Neuronal stem cell (in vitro differentiated cells): ENCODE data around the gene E4F1.
"Not testable (repeated sequence)": the region's sequence is repeated elsewhere in the genome, so short reads cannot be mapped to it uniquely, and the experiment has no call there.

Experiments
- DNase-seq: peaks from one replicate; pipeline ENCODE4 v3.0.0-alpha.2; 2013; ENCODE audit warnings: low spot score
- H2AFZ ChIP-seq: one replicate; pipeline ENCODE4 v1.6.1; 2013; ENCODE audit warnings: mild to moderate bottlenecking, low read length, inconsistent platforms
- H2AK5ac ChIP-seq: 2 replicates; pipeline ENCODE4 v1.6.1; 2013; ENCODE audit warnings: low read depth, mild to moderate bottlenecking, inconsistent platforms, low read length, moderate library complexity, mixed read lengths
- H2BK120ac ChIP-seq: 2 replicates; pipeline ENCODE4 v1.6.1; 2013; ENCODE audit warnings: low read depth, mild to moderate bottlenecking, inconsistent platforms, low read length, moderate library complexity, mixed read lengths
- H2BK12ac ChIP-seq: one replicate; pipeline ENCODE4 v1.6.1; 2013; ENCODE audit warnings: low read length, inconsistent platforms
- H2BK15ac ChIP-seq: 2 replicates; pipeline ENCODE4 v1.6.1; 2013; ENCODE audit warnings: mild to moderate bottlenecking, low read length, inconsistent platforms, mixed read lengths
- H2BK5ac ChIP-seq: one replicate; pipeline ENCODE4 v1.6.1; 2013; ENCODE audit warnings: inconsistent platforms, mild to moderate bottlenecking, low read length, moderate library complexity
- H3K14ac ChIP-seq: one replicate; pipeline ENCODE4 v1.6.1; 2013; ENCODE audit warnings: low read length, inconsistent platforms
- H3K18ac ChIP-seq: 2 replicates; pipeline ENCODE4 v1.6.1; 2013; ENCODE audit warnings: low read length, inconsistent platforms
- H3K23ac ChIP-seq: 2 replicates; pipeline ENCODE4 v1.6.1; 2013; ENCODE audit warnings: low read depth, mild to moderate bottlenecking, mixed read lengths, low read length, inconsistent platforms; ENCODE audit not compliant: poor library complexity
- H3K27ac ChIP-seq: replicated peaks from 3 replicates; pipeline ENCODE4 v1.5.1; 2013; ENCODE audit warnings: low read length, inconsistent platforms
- H3K27me3 ChIP-seq, 3 experiments: 2 replicates each; pipeline ENCODE4 v1.6.1; 2013; ENCODE audit warnings: low read length in 3 of 3, mild to moderate bottlenecking in 2 of 3, inconsistent platforms in 1 of 3, low read depth in 1 of 3, mixed read lengths in 1 of 3, moderate library complexity in 1 of 3; ENCODE audit not compliant: control insufficient read depth in 3 of 3, insufficient read depth in 3 of 3
- H3K36me3 ChIP-seq, 2 donors: replicated peaks in 1 of 2; 2 replicates each; pipeline ENCODE4 v1.6.1; 2013; ENCODE audit warnings: low read length in 2 of 2; ENCODE audit not compliant: control insufficient read depth in 2 of 2, insufficient read depth in 2 of 2
- H3K4ac ChIP-seq: 2 replicates; pipeline ENCODE4 v1.6.1; 2013; ENCODE audit warnings: inconsistent platforms, mild to moderate bottlenecking, low read length, moderate library complexity
- H3K4me1 ChIP-seq, 2 donors: 1 replicate in 1 of 2; 2 replicates in 1 of 2; pipeline ENCODE4 v1.6.1; 2013; ENCODE audit warnings: low read length in 2 of 2, low read depth in 1 of 2; ENCODE audit not compliant: control insufficient read depth in 2 of 2, insufficient read depth in 1 of 2
- H3K4me2 ChIP-seq: one replicate; pipeline ENCODE4 v1.6.1; 2013; ENCODE audit warnings: mild to moderate bottlenecking, low read length, inconsistent platforms; ENCODE audit not compliant: insufficient read depth, poor library complexity, severe bottlenecking
- H3K4me3 ChIP-seq, 2 donors: 2 replicates each; pipeline ENCODE4 v1.5.1; 2013; ENCODE audit warnings: low read length in 2 of 2, mild to moderate bottlenecking in 2 of 2, inconsistent platforms in 1 of 2, moderate library complexity in 1 of 2
- H3K79me1 ChIP-seq: one replicate; pipeline ENCODE4 v1.6.1; 2013; ENCODE audit warnings: low read depth, mild to moderate bottlenecking, inconsistent platforms, low read length, moderate library complexity
- H3K9ac ChIP-seq: one replicate; pipeline ENCODE4 v1.6.1; 2013; ENCODE audit warnings: mild to moderate bottlenecking, low read depth, low read length, inconsistent platforms; ENCODE audit not compliant: poor library complexity
- H3K9me3 ChIP-seq, 2 donors: replicated peaks in 1 of 2; 2 replicates each; pipeline versions ENCODE3 to v1.6.1; 2013; ENCODE audit warnings: low read length in 2 of 2, mild to moderate bottlenecking in 2 of 2, inconsistent platforms in 1 of 2, low read depth in 1 of 2, mixed read lengths in 1 of 2, moderate library complexity in 1 of 2; ENCODE audit not compliant: control insufficient read depth in 2 of 2, insufficient read depth in 1 of 2
- H4K8ac ChIP-seq: one replicate; pipeline ENCODE4 v1.6.1; 2013; ENCODE audit warnings: low read depth, mild to moderate bottlenecking, inconsistent platforms, low read length, moderate library complexity
- H4K91ac ChIP-seq: one replicate; pipeline ENCODE4 v1.6.1; 2013; ENCODE audit warnings: low read length, low read depth, mild to moderate bottlenecking, inconsistent platforms; ENCODE audit not compliant: poor library complexity
- WGBS, 2 donors: extraction: QIAGEN DNeasy Blood & Tissue Kit; methylation state at CpG; one replicate each; pipeline ENCODE4 v1.1.7; 2013; ENCODE audit warnings: missing lambda C conversion rate in 2 of 2, mixed read lengths in 1 of 2; ENCODE audit not compliant: insufficient read length in 2 of 2, insufficient replicate concordance in 1 of 2; ENCODE audit errors: extremely low coverage in 2 of 2; 5-methylcytosine and 5-hydroxymethylcytosine counted together

Gene E4F1

GRCh38 chr16:2257726-2258125 lies 34.3 kb downstream of the E4F1 start:
- Histone ChIP-seq H2AK5ac (no peak overlapping the region), H3K18ac (no peak overlapping the region), H3K27ac (no peak overlapping the region), H3K9ac (no peak overlapping the region), H2BK15ac (no peak overlapping the region), H3K4ac (no peak overlapping the region), H3K23ac (no peak overlapping the region), H3K36me3 (peaks cover 60 to 98% of the 10 kb centered on the region in 2 donors), H3K9me3 (no peaks in the 10 kb centered on the region), H2BK120ac (no peak overlapping the region), H3K4me2 (no peak overlapping the region), H4K8ac (no peak overlapping the region), H3K27me3 (no peaks in the 10 kb centered on the region), H3K4me3 (no peak overlapping the region), H2AFZ (no peak overlapping the region), H3K14ac (no peak overlapping the region), H3K79me1 (peaks cover 8% of the 10 kb centered on the region), H4K91ac (no peak overlapping the region), H2BK12ac (no peak overlapping the region), H2BK5ac (no peak overlapping the region), H3K4me1 (no peaks in the 10 kb centered on the region)
- no peak for DNase-seq
- no CpG with 5 or more reads among the region's 6 CpGs for WGBS, 2 donors

GRCh38 chr16:2258530-2258929 lies 35.1 kb downstream of the E4F1 start:
- H2BK120ac ChIP-seq, H3K9ac ChIP-seq, H2BK12ac ChIP-seq, H3K18ac ChIP-seq, H4K91ac ChIP-seq, H2BK15ac ChIP-seq, H2AFZ ChIP-seq, H3K23ac ChIP-seq, H4K8ac ChIP-seq, H2BK5ac ChIP-seq, H3K4me2 ChIP-seq, DNase-seq, H3K14ac ChIP-seq, H3K9me3 ChIP-seq, H3K4me1 ChIP-seq, H3K27me3 ChIP-seq, H3K4me3 ChIP-seq, H3K4ac ChIP-seq, H2AK5ac ChIP-seq, H3K27ac ChIP-seq: not testable (repeated sequence)
- no CpG with 5 or more reads among the region's 7 CpGs for WGBS, 2 donors
- H3K36me3 ChIP-seq = peaks cover 61 to 98% of the 10 kb centered on the region in 2 donors
- H3K79me1 ChIP-seq = peaks cover 11% of the 10 kb centered on the region

- no CpG with 5 or more reads among the region's 8 CpGs for WGBS, 2 donors
- H3K27me3 ChIP-seq = no peaks in the 10 kb centered on the region
- H3K4me3 ChIP-seq = no peak overlapping the region
- H3K14ac ChIP-seq = no peak overlapping the region
- H3K79me1 ChIP-seq = peaks cover 14% of the 10 kb centered on the region
- no peaks in the 10 kb centered on the region for H3K9me3 ChIP-seq
- no peak overlapping the region for H2BK5ac ChIP-seq
- H3K23ac ChIP-seq = no peak overlapping the region
- H2BK12ac ChIP-seq = no peak overlapping the region
- no peak for DNase-seq
- no peak overlapping the region for H3K27ac ChIP-seq
- no peak overlapping the region for H2BK15ac ChIP-seq
- H2AFZ ChIP-seq = no peak overlapping the region
- H3K4me2 ChIP-seq = no peak overlapping the region
- no peak overlapping the region for H3K4ac ChIP-seq
- no peak overlapping the region for H3K18ac ChIP-seq
- no peak overlapping the region for H3K9ac ChIP-seq
- H4K8ac ChIP-seq = no peak overlapping the region
- peaks cover 60 to 100% of the 10 kb centered on the region in 2 donors for H3K36me3 ChIP-seq
- no peak overlapping the region for H2AK5ac ChIP-seq
- H2BK120ac ChIP-seq = no peak overlapping the region
- no peaks in the 10 kb centered on the region for H3K4me1 ChIP-seq
- H4K91ac ChIP-seq = no peak overlapping the region
These were observed 36.9 kb downstream of the E4F1 start for GRCh38 chr16:2260250-2260649.

GRCh38 chr16:2263026-2263425 lies 39.6 kb downstream of the E4F1 start:
- no CpG with 5 or more reads among the region's 14 CpGs for whole genome bisulfite sequencing, 2 donors
- not testable (repeated sequence) for H2BK12ac ChIP-seq, H3K14ac ChIP-seq, H3K79me1 ChIP-seq, H3K4me3 ChIP-seq, H2BK5ac ChIP-seq, H3K4me2 ChIP-seq, H3K18ac ChIP-seq, H3K9ac ChIP-seq, H3K9me3 ChIP-seq, H3K27ac ChIP-seq, H2BK15ac ChIP-seq, H2BK120ac ChIP-seq, H4K8ac ChIP-seq, H3K23ac ChIP-seq, H2AK5ac ChIP-seq, H3K27me3 ChIP-seq, H3K4ac ChIP-seq, H2AFZ ChIP-seq, DNase-seq, H3K4me1 ChIP-seq, H4K91ac ChIP-seq
- peaks cover 37 to 87% of the 10 kb centered on the region in 2 donors for H3K36me3 ChIP-seq
